Measurements from ENCODE around the gene YAP1. TPM values are rescaled to one million over a fixed set of nuclear protein-coding genes. Genes with fewer than 3 reads are reported as not detected.

YAP1 gene
- total and polyA plus RNA-seq, 2 of the 4 experiments (the other 2 are of a cell fraction), result 121 to 251 TPM

- TF ChIP-seq MAFK (IDR thresholded peaks at IDR 0.05; ENCODE audit: low read depth, low read length), result no peak
- no peak for TF ChIP-seq MAZ (IDR thresholded peaks at IDR 0.05; ENCODE audit: borderline replicate concordance, low read depth, low read length)
- TF ChIP-seq MXI1 (IDR thresholded peaks at IDR 0.05; ENCODE audit: borderline replicate concordance, low read depth, low read length), result no peak
- TF ChIP-seq CHD1 (IDR thresholded peaks at IDR 0.05; ENCODE audit: low read depth, low read length), result no peak
Measured at GRCh38 chr11:102253020-102253715, 142.9 kb downstream of the YAP1 start (continued).

GRCh38 chr11:102254047-102254446, 143.8 kb downstream of the YAP1 start:
- in situ Hi-C loops (cut with MboI; ENCODE audit: low sequenced_read_pairs) (no loop called here), intact Hi-C loops (cut with micrococcal nuclease) (no loop called here), dilution Hi-C loops (cut with HindIII; ENCODE audit: low sequenced_read_pairs, unreplicated experiment) (no loop called here)
- 100% methylated on average over 1 of the region's 5 CpGs; no CpG with 5 or more reads in 1 of the 2 experiments for WGBS, 2 experiments (ENCODE audit: extremely low coverage in 2 of 2, insufficient read length in 1 of 2)
- TF ChIP-seq SMC3 (IDR thresholded peaks at IDR 0.05; ENCODE audit: low read depth, low read length) (no peak), CTCF (conservative IDR thresholded peaks at IDR 0.05; ENCODE audit: low read depth, low read length) (0 out of 2 replicates have a peak, but pooled peaks have one; percentile 17)
- no peak overlapping the region for H3K9ac ChIP-seq (ENCODE audit: low read depth, low read length)
- no peak overlapping the region for H3K56ac ChIP-seq (ENCODE audit: extremely low read depth, insufficient read depth, low read length)
- H3K4ac ChIP-seq (ENCODE audit: low read depth, low read length), result no peak overlapping the region
- H3K9me1 ChIP-seq (ENCODE audit: insufficient read depth, low read length), result peaks cover 6% of the 10 kb centered on the region
- BruUV-seq (replicated peaks), result no TSS peak
- H3K27ac ChIP-seq (ENCODE audit: insufficient read depth, low read length), result no peak overlapping the region
- no peak for ATAC-seq (ENCODE audit: low read depth)
- ChIA-PET POLR2A (ENCODE audit: unreplicated experiment) (no interaction called here), CTCF (no interaction called here)
- H2BK15ac ChIP-seq (ENCODE audit: low read depth, low read length), result no peak overlapping the region
- no peak overlapping the region for H2BK20ac ChIP-seq (ENCODE audit: low read depth, low read length)
- no peaks in the 10 kb centered on the region for H3K27me3 ChIP-seq (ENCODE audit: control insufficient read depth, insufficient read depth, low read length)
- no peaks in the 10 kb centered on the region for H4K20me1 ChIP-seq (ENCODE audit: insufficient read depth, low read length)
- H3K18ac ChIP-seq (ENCODE audit: low read depth, low read length), result no peak overlapping the region; the same call in 1 of the 2 replicates
- no peak overlapping the region for H3K4me3 ChIP-seq (ENCODE audit: insufficient read depth, low read depth, low read length)
- H3K23ac ChIP-seq (ENCODE audit: low read depth, low read length), result no peak overlapping the region
- H3K4me1 ChIP-seq (ENCODE audit: control insufficient read depth, insufficient read depth, low read length), result peaks cover 6% of the 10 kb centered on the region
- H2AK9ac ChIP-seq (replicated peaks; ENCODE audit: low read depth, low read length, poor library complexity), result no peak overlapping the region
- no peaks in the 10 kb centered on the region for H3K9me3 ChIP-seq (ENCODE audit: control insufficient read depth, insufficient read depth, low read length)
- no peak overlapping the region for H2BK5ac ChIP-seq (ENCODE audit: low read depth, low read length, poor library complexity, severe bottlenecking)
- no peak overlapping the region for H3K14ac ChIP-seq (replicated peaks; ENCODE audit: low read depth, low read length)
- DNase-seq, result no peak
- H4K5ac ChIP-seq (ENCODE audit: low read depth, low read length), result no peak overlapping the region
- no peaks in the 10 kb centered on the region for H3K79me1 ChIP-seq (ENCODE audit: low read depth in 1 of 2, low read length in 2 of 2)
- no peak overlapping the region; the same call in 1 of the 2 replicates for H2BK120ac ChIP-seq (ENCODE audit: low read depth, low read length)
- H3K4me2 ChIP-seq (ENCODE audit: low read depth, low read length), result no peak overlapping the region
- H4K91ac ChIP-seq (ENCODE audit: insufficient read depth, low read depth, low read length), result no peak overlapping the region
- H2AFZ ChIP-seq (replicated peaks; ENCODE audit: low read length, poor library complexity), result no peak overlapping the region
- no peak overlapping the region for H2AK5ac ChIP-seq (ENCODE audit: low read depth, low read length)
- H4K8ac ChIP-seq (ENCODE audit: low read depth in 2 of 2, low read length in 2 of 2), result no peak overlapping the region
- no peaks in the 10 kb centered on the region for H3K36me3 ChIP-seq (ENCODE audit: control insufficient read depth, insufficient read depth, low read length)
